Endodermal cell (in vitro differentiated cells): Measurements from ENCODE around the gene CLMN. TPM values are rescaled to one million over a fixed set of nuclear protein-coding genes. Genes with fewer than 3 reads are reported as not detected.
A peak's percentile ranks its signal among the peaks of the same experiment; 100 is the strongest.

Source experiments
- DNase-seq: peaks from one replicate; pipeline ENCODE4 v3.0.0-alpha.2; 2017
- H3K27ac ChIP-seq: 2 replicates; pipeline ENCODE4 v1.5.1; 2013; ENCODE audit warnings: mild to moderate bottlenecking, low read depth, low read length, moderate library complexity
- H3K27me3 ChIP-seq: 2 replicates; pipeline ENCODE4 v1.6.1; 2013; ENCODE audit warnings: mild to moderate bottlenecking, low read length, moderate library complexity; ENCODE audit not compliant: insufficient read depth, control insufficient read depth, poor library complexity, severe bottlenecking
- H3K36me3 ChIP-seq: 2 replicates; pipeline ENCODE4 v1.7.0; 2013; ENCODE audit warnings: mild to moderate bottlenecking, low read length, moderate library complexity; ENCODE audit not compliant: control insufficient read depth, insufficient read depth
- H3K4me1 ChIP-seq: one replicate; pipeline ENCODE4 v1.7.0; 2013; ENCODE audit warnings: low read length; ENCODE audit not compliant: control insufficient read depth, insufficient read depth
- H3K4me3 ChIP-seq: 2 replicates; pipeline ENCODE4 v1.5.1; 2013; ENCODE audit warnings: mild to moderate bottlenecking, low read length, moderate library complexity
- H3K9ac ChIP-seq: 2 replicates; pipeline ENCODE4 v1.6.1; 2013; ENCODE audit warnings: mild to moderate bottlenecking, low read length, moderate library complexity; ENCODE audit not compliant: poor library complexity, severe bottlenecking; ENCODE audit errors: extremely low read depth
- H3K9me3 ChIP-seq: 2 replicates; pipeline ENCODE4 v1.6.1; 2013; ENCODE audit warnings: mild to moderate bottlenecking, low read length, moderate library complexity; ENCODE audit not compliant: control insufficient read depth
- H3K27ac Mint-ChIP-seq: 2 replicates; pipeline ENCODE4 v1.8.0; 2020; ENCODE audit warnings: mixed read lengths
- H3K27me3 Mint-ChIP-seq: 2 replicates; pipeline ENCODE4 v1.8.0; 2021; ENCODE audit warnings: mild to moderate bottlenecking, mixed read lengths; ENCODE audit not compliant: insufficient read depth
- H3K36me3 Mint-ChIP-seq: 2 replicates; pipeline ENCODE4 v1.8.0; 2020; ENCODE audit warnings: low read depth, mixed read lengths
- H3K4me1 Mint-ChIP-seq: 2 replicates; pipeline ENCODE4 v1.8.0; 2020; ENCODE audit warnings: mixed read lengths
- H3K4me3 Mint-ChIP-seq: 2 replicates; pipeline ENCODE4 v1.8.0; 2020; ENCODE audit warnings: mild to moderate bottlenecking, moderate library complexity, mixed read lengths
- H3K9me3 Mint-ChIP-seq: 2 replicates; pipeline ENCODE4 v1.8.0; 2020; ENCODE audit warnings: mild to moderate bottlenecking, mixed read lengths
- CTCF ChIP-seq: fragments of 200-600 bp; sonication (generic); conservative IDR thresholded peaks from 2 replicates; pipeline ENCODE4 v1.5.0; 2021; ENCODE audit warnings: antibody characterized with exemption, mild to moderate bottlenecking
- WGBS, 2 experiments: methylation state at CpG; one replicate each; pipeline versions ENCODE4 v1.1.5 to v1.1.7; 2013; ENCODE audit warnings: missing lambda C conversion rate in 2 of 2, mixed read lengths in 1 of 2; ENCODE audit not compliant: insufficient coverage in 1 of 2, insufficient read length in 1 of 2; 5-methylcytosine and 5-hydroxymethylcytosine counted together
- total RNA-seq, 2 donors: library from RNA; stranded (reverse); fragmentation: NEBNext Ultra II Directional in 1 of 2; extraction: Animal tissue kit (Norgen Biotek cat#: 25700) in 1 of 2; gene quantifications; 2 replicates in 1 of 2; 3 replicates in 1 of 2; pipeline ENCODE4 v1.2.1, GENCODE V29; 2021

Gene CLMN
- total RNA-seq, 2 donors from 2014 or later = 9.5 to 11.7 TPM

- Mint-ChIP-seq H3K27ac (no peak overlapping the region), H3K27me3 (no peaks in the 10 kb centered on the region), H3K4me1 (peaks cover 2% of the 10 kb centered on the region), H3K4me3 (no peak overlapping the region), H3K36me3 (no peaks in the 10 kb centered on the region), H3K9me3 (peaks cover 20% of the 10 kb centered on the region)
- H3K4me3 ChIP-seq = no peak overlapping the region
- H3K27ac ChIP-seq = no peak overlapping the region
- no peaks in the 10 kb centered on the region for H3K27me3 ChIP-seq
- WGBS, 2 experiments = 45 to 46% methylated on average over 2 of the region's 2 CpGs
- no peak overlapping the region for H3K9ac ChIP-seq
- no peak for TF ChIP-seq CTCF
- H3K9me3 ChIP-seq = peaks cover 22% of the 10 kb centered on the region
- H3K4me1 ChIP-seq = no peaks in the 10 kb centered on the region
- no peaks in the 10 kb centered on the region for H3K36me3 ChIP-seq
- no peak for DNase-seq
Observed at GRCh38 chr14:95282354-95282985, 37.2 kb downstream of the CLMN start.

GRCh38 chr14:95281560-95282176, 38.0 kb downstream of the CLMN start:
- peaks cover 20% of the 10 kb centered on the region for H3K9me3 Mint-ChIP-seq
- WGBS, 2 experiments = 67 to 92% methylated on average over 1 to 4 of the region's 4 CpGs

GRCh38 chr14:95275494-95275893, 44.2 kb downstream of the CLMN start:
- Histone ChIP-seq H3K4me3 (no peak overlapping the region), H3K36me3 (no peaks in the 10 kb centered on the region), H3K27ac (no peak overlapping the region), H3K9ac (no peak overlapping the region), H3K27me3 (no peaks in the 10 kb centered on the region), H3K4me1 (no peaks in the 10 kb centered on the region), H3K9me3 (peaks cover 15% of the 10 kb centered on the region)
- TF ChIP-seq CTCF = no peak
- 93 to 98% methylated on average over 7 of the region's 7 CpGs for WGBS, 2 experiments
- no peak overlapping the region for H3K4me3 Mint-ChIP-seq
- peaks cover 8% of the 10 kb centered on the region for H3K4me1 Mint-ChIP-seq
- H3K27me3 Mint-ChIP-seq = no peaks in the 10 kb centered on the region
- peaks cover 8% of the 10 kb centered on the region for H3K9me3 Mint-ChIP-seq
- no peak overlapping the region for H3K27ac Mint-ChIP-seq
- peak; percentile 3 for DNase-seq
- no peaks in the 10 kb centered on the region for H3K36me3 Mint-ChIP-seq

More at GRCh38 chr14:95281560-95282176, 38.0 kb downstream of the CLMN start:
- H3K4me3 Mint-ChIP-seq = no peak overlapping the region
- H3K27ac Mint-ChIP-seq = no peak overlapping the region
- H3K27me3 Mint-ChIP-seq = no peaks in the 10 kb centered on the region
- H3K27me3 ChIP-seq = no peaks in the 10 kb centered on the region
- no peak overlapping the region for H3K9ac ChIP-seq
- H3K4me1 Mint-ChIP-seq = peaks cover 2% of the 10 kb centered on the region
- DNase-seq = no peak
- H3K36me3 ChIP-seq = no peaks in the 10 kb centered on the region
- no peaks in the 10 kb centered on the region for H3K36me3 Mint-ChIP-seq
- H3K9me3 ChIP-seq = peaks cover 22% of the 10 kb centered on the region
- no peak overlapping the region for H3K27ac ChIP-seq
- H3K4me1 ChIP-seq = no peaks in the 10 kb centered on the region
- no peak for TF ChIP-seq CTCF
- no peak overlapping the region for H3K4me3 ChIP-seq
